GM23338 (cell line): ENCODE data around the gene MACIR. TPM values are rescaled to one million over a fixed set of nuclear protein-coding genes. Genes with fewer than 3 reads are reported as not detected.

Experiments
- ATAC-seq: fragments of 200-7000 bp; cut with Tn5 transposase; 3 replicates; pipeline ENCODE4 v1.9.1; 2020
- DNase-seq: peaks from one replicate; pipeline ENCODE4 v3.0.0-alpha.2; 2015; ENCODE audit warnings: low spot score
- H2AFZ ChIP-seq: fragments of 200-600 bp; sonication (generic); 2 replicates; pipeline ENCODE4 v1.8.0; 2016; ENCODE audit warnings: antibody characterized with exemption, mild to moderate bottlenecking, moderate library complexity
- H3F3A ChIP-seq: fragments of 200-600 bp; sonication (generic); replicated peaks from 2 replicates; pipeline ENCODE4 v1.8.0; 2017; ENCODE audit warnings: antibody characterized with exemption, mixed run types, low read depth
- H3K27ac ChIP-seq: fragments of 200-600 bp; sonication (generic); 2 replicates; pipeline ENCODE4 v1.6.1; 2016; ENCODE audit warnings: low read depth
- H3K27me3 ChIP-seq: fragments of 200-600 bp; sonication (generic); 2 replicates; pipeline ENCODE4 v1.8.0; 2016; ENCODE audit warnings: mild to moderate bottlenecking, mixed run types, moderate library complexity; ENCODE audit not compliant: insufficient read depth
- H3K36me3 ChIP-seq: fragments of 200-600 bp; sonication (generic); 2 replicates; pipeline ENCODE4 v1.8.0; 2016; ENCODE audit warnings: mild to moderate bottlenecking; ENCODE audit not compliant: insufficient read depth
- H3K4me1 ChIP-seq: fragments of 200-600 bp; sonication (generic); 2 replicates; pipeline ENCODE4 v1.8.0; 2016; ENCODE audit warnings: mild to moderate bottlenecking, moderate library complexity; ENCODE audit not compliant: insufficient read depth
- H3K4me2 ChIP-seq: fragments of 200-600 bp; sonication (generic); 2 replicates; pipeline ENCODE4 v1.7.1; 2017; ENCODE audit warnings: mixed run types
- H3K4me3 ChIP-seq: fragments of 200-600 bp; sonication (generic); 2 replicates; pipeline ENCODE4 v1.6.1; 2016; ENCODE audit warnings: mixed run types
- H3K79me2 ChIP-seq: fragments of 200-600 bp; sonication (generic); replicated peaks from 2 replicates; pipeline ENCODE4 v1.8.0; 2017; ENCODE audit warnings: mild to moderate bottlenecking; ENCODE audit not compliant: insufficient read depth
- H3K9me2 ChIP-seq: fragments of 200-600 bp; sonication (generic); 2 replicates; pipeline ENCODE4 v1.8.0; 2017; ENCODE audit not compliant: insufficient read depth
- H4K20me1 ChIP-seq: fragments of 200-600 bp; sonication (generic); replicated peaks from 2 replicates; pipeline ENCODE4 v1.8.0; 2017; ENCODE audit warnings: mild to moderate bottlenecking; ENCODE audit not compliant: insufficient read depth
- H3K27ac Mint-ChIP-seq: 2 replicates; pipeline ENCODE4 v1.8.0; 2020; ENCODE audit warnings: inconsistent platforms, mild to moderate bottlenecking, moderate library complexity, mixed read lengths
- H3K27me3 Mint-ChIP-seq: 3 replicates; pipeline ENCODE4 v1.8.0; 2022; ENCODE audit warnings: low read depth, mild to moderate bottlenecking, moderate library complexity, mixed read lengths, inconsistent platforms; ENCODE audit not compliant: insufficient read depth, poor library complexity
- H3K36me3 Mint-ChIP-seq: 3 replicates; pipeline ENCODE4 v1.8.0; 2021; ENCODE audit warnings: low read depth, mild to moderate bottlenecking, inconsistent platforms, moderate library complexity, mixed read lengths
- H3K4me1 Mint-ChIP-seq: 3 replicates; pipeline ENCODE4 v1.8.0; 2020; ENCODE audit warnings: mild to moderate bottlenecking, inconsistent platforms, mixed read lengths
- H3K4me3 Mint-ChIP-seq: 3 replicates; pipeline ENCODE4 v1.8.0; 2021; ENCODE audit warnings: moderate library complexity, mild to moderate bottlenecking, inconsistent platforms, mixed read lengths
- H3K9me3 Mint-ChIP-seq: 3 replicates; pipeline ENCODE4 v1.8.0; 2020; ENCODE audit warnings: moderate library complexity, mild to moderate bottlenecking, inconsistent platforms, mixed read lengths
- CREB1 ChIP-seq: fragments of 250-450 bp; sonication (Bioruptor Pico); IDR thresholded peaks from 2 replicates; pipeline ENCODE4 v1.5.0; 2020; ENCODE audit warnings: low read depth, mild to moderate bottlenecking, moderate library complexity
- CTCF ChIP-seq, 2 experiments: fragments of 200-600 bp in 1 of 2; sonication (generic) in 1 of 2; conservative IDR thresholded peaks; 2 replicates each; pipeline versions ENCODE4 v1.5.1 to v1.6.1; 2016 to 2017; ENCODE audit warnings: antibody characterized with exemption in 2 of 2, low read depth in 2 of 2, mild to moderate bottlenecking in 2 of 2, moderate library complexity in 1 of 2
- ETS1 ChIP-seq: IDR thresholded peaks from 2 replicates; pipeline ENCODE4 v1.6.1; 2016; ENCODE audit warnings: antibody characterized with exemption
- EZH2phosphoT487 ChIP-seq: fragments of 200-600 bp; sonication (generic); IDR thresholded peaks from one replicate; pipeline ENCODE4 v1.8.1; 2018; ENCODE audit warnings: antibody characterized with exemption; ENCODE audit not compliant: unreplicated experiment
- JUNB ChIP-seq: IDR thresholded peaks from one replicate; pipeline ENCODE4 v1.6.1; 2016; ENCODE audit warnings: antibody characterized with exemption; ENCODE audit not compliant: unreplicated experiment
- NANOG ChIP-seq: IDR thresholded peaks from 2 replicates; pipeline ENCODE4 v1.6.1; 2016; ENCODE audit warnings: antibody characterized with exemption, borderline replicate concordance
- POLR2AphosphoS5 ChIP-seq: IDR thresholded peaks from 2 replicates; pipeline ENCODE4 v1.6.1; 2016; ENCODE audit warnings: antibody characterized with exemption, low read depth
- REST ChIP-seq: IDR thresholded peaks from one replicate; pipeline ENCODE4 v1.6.1; 2018; ENCODE audit warnings: antibody characterized with exemption; ENCODE audit not compliant: unreplicated experiment
- STAT1 ChIP-seq: IDR thresholded peaks from one replicate; pipeline ENCODE4 v1.6.1; 2016; ENCODE audit warnings: antibody characterized with exemption; ENCODE audit not compliant: unreplicated experiment
- ZNF114 ChIP-seq: fragments of 250-450 bp; sonication (Bioruptor Pico); IDR thresholded peaks from 2 replicates; pipeline ENCODE4 v1.5.0; 2020; ENCODE audit warnings: mild to moderate bottlenecking, moderate library complexity
- ZNF331 ChIP-seq: fragments of 250-450 bp; sonication (Bioruptor Pico); IDR thresholded peaks from 2 replicates; pipeline ENCODE4 v1.5.0; 2020; ENCODE audit warnings: low read depth, mild to moderate bottlenecking, moderate library complexity
- ZNF462 ChIP-seq: fragments of 250-450 bp; sonication (Bioruptor Pico); IDR thresholded peaks from 2 replicates; pipeline ENCODE4 v1.5.0; 2020; ENCODE audit warnings: mild to moderate bottlenecking, moderate library complexity
- polyA plus RNA-seq: library from polyadenylated mRNA; unstranded; fragments of >200 nt; fragmentation: Nextera tagmentation; extraction: Ambion mirVana; gene quantifications from 2 replicates; pipeline ENCODE4 v1.2.1, GENCODE V29; 2016
- total RNA-seq: library from RNA; depleted of rRNA; stranded (reverse); fragments of >200 nt; shearing (Covaris generic); gene quantifications from 2 replicates; pipeline ENCODE4 v1.2.3, GENCODE V29; 2014

MACIR gene
- total and polyA plus RNA-seq, 2 experiments from 2014 or later, result 11.7 to 27.6 TPM

- H3K4me3 ChIP-seq, result no peak overlapping the region
- Mint-ChIP-seq H3K27ac (no peak overlapping the region), H3K4me3 (no peak overlapping the region), H3K4me1 (no peaks in the 10 kb centered on the region), H3K27me3 (no peaks in the 10 kb centered on the region), H3K9me3 (no peaks in the 10 kb centered on the region), H3K36me3 (no peaks in the 10 kb centered on the region)
- H4K20me1 ChIP-seq, result no peaks in the 10 kb centered on the region
- H3K9me2 ChIP-seq, result no peaks in the 10 kb centered on the region
- no peak overlapping the region for H3K4me2 ChIP-seq
- H3K27ac ChIP-seq, result no peak overlapping the region
- TF ChIP-seq ZNF331 (CRISPR knock-in tag) (no peak), EZH2phosphoT487 (no peak), CTCF (conservative IDR thresholded peaks at IDR 0.05; ENCODE audit: low read depth in 2 of 2) (no peak), REST (no peak), NANOG (no peak), ETS1 (no peak), JUNB (no peak), CREB1 (CRISPR knock-in tag) (no peak), STAT1 (no peak), ZNF462 (CRISPR knock-in tag) (no peak), ZNF114 (CRISPR knock-in tag) (no peak), POLR2AphosphoS5 (no peak)
- H3K36me3 ChIP-seq, result no peaks in the 10 kb centered on the region
- no peaks in the 10 kb centered on the region for H3F3A ChIP-seq
- ATAC-seq (no peak), DNase-seq (no peak)
- H3K27me3 ChIP-seq, result no peaks in the 10 kb centered on the region
- H3K79me2 ChIP-seq, result no peaks in the 10 kb centered on the region
- no peaks in the 10 kb centered on the region for H3K4me1 ChIP-seq
- H2AFZ ChIP-seq, result no peak overlapping the region
These were observed 56.9 kb downstream of the MACIR start for GRCh38 chr5:103315455-103315854.
